MM.1S (cell line): ENCODE data around the gene ABCC3.

Experiments used
- DNase-seq: peaks from one replicate; pipeline ENCODE4 v3.0.0-alpha.2; 2015
- H2AFZ ChIP-seq: fragments of 300-600 bp; sonication (generic); 2 replicates; pipeline ENCODE4 v1.6.0; 2016; ENCODE audit warnings: antibody characterized with exemption, low read length
- H3F3A ChIP-seq: fragments of 300-600 bp; sonication (generic); 2 replicates; pipeline ENCODE4 v1.6.1; 2016; ENCODE audit warnings: mild to moderate bottlenecking, antibody characterized with exemption, low read length, moderate library complexity, mixed read lengths; ENCODE audit not compliant: insufficient read depth
- H3K27ac ChIP-seq: fragments of 300-600 bp; sonication (generic); 2 replicates; pipeline ENCODE4 v1.5.1; 2016; ENCODE audit warnings: mild to moderate bottlenecking, low read length
- H3K27me3 ChIP-seq: fragments of 300-600 bp; sonication (generic); replicated peaks from 2 replicates; pipeline ENCODE4 v1.6.0; 2016; ENCODE audit warnings: low read length; ENCODE audit not compliant: insufficient read depth
- H3K36me3 ChIP-seq: fragments of 300-600 bp; sonication (generic); replicated peaks from 2 replicates; pipeline ENCODE4 v1.6.1; 2016; ENCODE audit warnings: mild to moderate bottlenecking, low read length, mixed read lengths; ENCODE audit not compliant: insufficient read depth
- H3K4me1 ChIP-seq: fragments of 300-600 bp; sonication (generic); 2 replicates; pipeline ENCODE4 v1.6.1; 2016; ENCODE audit warnings: low read length, mixed read lengths
- H3K4me2 ChIP-seq: fragments of 300-600 bp; sonication (generic); 2 replicates; pipeline ENCODE4 v1.6.0; 2016; ENCODE audit warnings: low read depth, low read length
- H3K4me3 ChIP-seq: fragments of 300-600 bp; sonication (generic); 2 replicates; pipeline ENCODE4 v1.5.1; 2016; ENCODE audit warnings: low read length, mixed read lengths
- H3K79me2 ChIP-seq: fragments of 300-600 bp; sonication (generic); 2 replicates; pipeline ENCODE4 v1.6.1; 2016; ENCODE audit warnings: mixed run types, low read length, mixed read lengths
- H3K9ac ChIP-seq: fragments of 300-600 bp; sonication (generic); 2 replicates; pipeline ENCODE4 v1.6.1; 2016; ENCODE audit warnings: low read length, mixed read lengths
- H3K9me2 ChIP-seq: fragments of 300-600 bp; sonication (generic); replicated peaks from 2 replicates; pipeline ENCODE4 v1.6.1; 2016; ENCODE audit warnings: mild to moderate bottlenecking, low read length, mixed read lengths; ENCODE audit not compliant: insufficient read depth
- H3K9me3 ChIP-seq: fragments of 300-600 bp; sonication (generic); replicated peaks from 2 replicates; pipeline ENCODE4 v1.6.1; 2016; ENCODE audit warnings: mild to moderate bottlenecking, low read length, mixed read lengths; ENCODE audit not compliant: insufficient read depth
- H4K20me1 ChIP-seq: fragments of 300-600 bp; sonication (generic); 2 replicates; pipeline ENCODE4 v1.6.1; 2016; ENCODE audit warnings: mild to moderate bottlenecking, low read length, moderate library complexity, mixed read lengths; ENCODE audit not compliant: insufficient read depth
- EZH2 ChIP-seq: fragments of 300-600 bp; sonication (generic); optimal IDR thresholded peaks from 2 replicates; pipeline ENCODE3; 2017; ENCODE audit warnings: low read depth, mild to moderate bottlenecking, antibody characterized with exemption, low read length, mixed read lengths
- EZH2phosphoT487 ChIP-seq: fragments of 300-600 bp; sonication (generic); IDR thresholded peaks from 2 replicates; pipeline ENCODE4 v1.6.1; 2018; ENCODE audit warnings: antibody characterized with exemption, low read length
- TF ChIP-seq, protein P1 (sequence below): fragments of 300-600 bp; sonication (generic); IDR thresholded peaks from 2 replicates; pipeline ENCODE4 v1.5.1; 2016; ENCODE audit warnings: antibody characterized with exemption, low read length, mixed read lengths

Gene ABCC3

DNA sequence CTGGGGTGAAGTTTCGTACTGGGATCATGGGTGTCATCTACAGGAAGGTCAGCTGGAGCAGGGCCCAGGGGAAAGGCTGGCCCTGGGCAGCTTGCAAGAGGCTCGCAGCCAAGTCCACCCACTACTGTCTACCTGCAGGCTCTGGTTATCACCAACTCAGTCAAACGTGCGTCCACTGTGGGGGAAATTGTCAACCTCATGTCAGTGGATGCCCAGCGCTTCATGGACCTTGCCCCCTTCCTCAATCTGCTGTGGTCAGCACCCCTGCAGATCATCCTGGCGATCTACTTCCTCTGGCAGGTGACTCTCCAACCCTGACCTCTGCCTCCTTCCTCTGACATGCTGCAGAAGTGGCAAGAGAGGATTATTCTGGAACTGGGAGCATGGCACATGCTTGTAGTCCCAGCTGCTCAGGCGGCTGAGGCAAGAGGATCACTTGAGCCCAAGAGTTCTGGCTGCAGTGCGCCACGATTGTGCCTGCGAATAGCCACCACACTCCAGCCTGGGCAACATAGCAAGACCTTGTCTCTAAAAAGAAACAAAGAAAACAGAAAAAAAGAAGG lies 29.2 kb downstream of the ABCC3 start:
- Histone ChIP-seq H2AFZ (no peak overlapping the region), H3K27ac (no peak overlapping the region), H3K4me2 (no peak overlapping the region), H4K20me1 (no peaks in the 10 kb centered on the region), H3K4me3 (no peak overlapping the region), H3K36me3 (no peaks in the 10 kb centered on the region), H3K79me2 (no peaks in the 10 kb centered on the region), H3K27me3 (no peaks in the 10 kb centered on the region), H3K9ac (no peak overlapping the region), H3F3A (no peaks in the 10 kb centered on the region), H3K4me1 (peaks cover 13% of the 10 kb centered on the region), H3K9me3 (no peaks in the 10 kb centered on the region), H3K9me2 (no peaks in the 10 kb centered on the region)
- TF ChIP-seq EZH2phosphoT487 = no peak
- TF ChIP-seq EZH2 = no peak
- TF ChIP-seq, protein P1, sequence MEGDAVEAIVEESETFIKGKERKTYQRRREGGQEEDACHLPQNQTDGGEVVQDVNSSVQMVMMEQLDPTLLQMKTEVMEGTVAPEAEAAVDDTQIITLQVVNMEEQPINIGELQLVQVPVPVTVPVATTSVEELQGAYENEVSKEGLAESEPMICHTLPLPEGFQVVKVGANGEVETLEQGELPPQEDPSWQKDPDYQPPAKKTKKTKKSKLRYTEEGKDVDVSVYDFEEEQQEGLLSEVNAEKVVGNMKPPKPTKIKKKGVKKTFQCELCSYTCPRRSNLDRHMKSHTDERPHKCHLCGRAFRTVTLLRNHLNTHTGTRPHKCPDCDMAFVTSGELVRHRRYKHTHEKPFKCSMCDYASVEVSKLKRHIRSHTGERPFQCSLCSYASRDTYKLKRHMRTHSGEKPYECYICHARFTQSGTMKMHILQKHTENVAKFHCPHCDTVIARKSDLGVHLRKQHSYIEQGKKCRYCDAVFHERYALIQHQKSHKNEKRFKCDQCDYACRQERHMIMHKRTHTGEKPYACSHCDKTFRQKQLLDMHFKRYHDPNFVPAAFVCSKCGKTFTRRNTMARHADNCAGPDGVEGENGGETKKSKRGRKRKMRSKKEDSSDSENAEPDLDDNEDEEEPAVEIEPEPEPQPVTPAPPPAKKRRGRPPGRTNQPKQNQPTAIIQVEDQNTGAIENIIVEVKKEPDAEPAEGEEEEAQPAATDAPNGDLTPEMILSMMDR = no peak
- no peak for DNase-seq

GRCh38 chr17:50664788-50665458 lies 30.2 kb downstream of the ABCC3 start:
- Histone ChIP-seq H3K9me3 (no peaks in the 10 kb centered on the region), H3K36me3 (no peaks in the 10 kb centered on the region), H3K27ac (no peak overlapping the region), H3K4me2 (no peak overlapping the region), H3K27me3 (no peaks in the 10 kb centered on the region), H3K9me2 (no peaks in the 10 kb centered on the region), H3K79me2 (no peaks in the 10 kb centered on the region), H3K4me1 (peaks cover 13% of the 10 kb centered on the region), H4K20me1 (no peaks in the 10 kb centered on the region), H3F3A (no peaks in the 10 kb centered on the region), H3K9ac (no peak overlapping the region), H3K4me3 (no peak overlapping the region), H2AFZ (no peak overlapping the region)
- no peak for TF ChIP-seq EZH2phosphoT487
- DNase-seq = no peak

DNA sequence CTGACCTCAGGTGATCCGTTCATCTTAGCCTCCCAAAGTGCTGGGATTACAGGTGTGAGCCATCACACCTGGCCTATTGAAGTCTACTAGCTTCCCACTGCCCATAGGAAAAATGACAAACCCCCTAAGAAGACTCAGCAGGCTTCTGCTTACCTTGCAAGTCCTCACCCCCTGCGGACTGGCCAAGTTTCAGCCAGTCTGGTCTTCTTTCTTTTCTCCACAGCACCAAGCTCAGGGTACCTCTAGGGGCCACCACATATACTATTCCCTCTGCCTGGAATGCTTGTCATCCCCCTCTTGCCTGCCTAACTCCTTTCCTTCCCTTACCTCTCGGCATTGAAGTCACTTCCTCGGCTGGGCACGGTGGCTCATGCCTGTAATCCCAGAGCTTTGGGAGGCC lies 31.2 kb downstream of the ABCC3 start:
- H3K9ac ChIP-seq = no peak overlapping the region
- no peaks in the 10 kb centered on the region for H3K36me3 ChIP-seq
- TF ChIP-seq, protein P1 = no peak
- TF ChIP-seq EZH2 (no peak), EZH2phosphoT487 (no peak)
- H3K9me3 ChIP-seq = no peaks in the 10 kb centered on the region
- no peak overlapping the region for H3K4me2 ChIP-seq
- no peak overlapping the region for H3K4me3 ChIP-seq
- H3K9me2 ChIP-seq = no peaks in the 10 kb centered on the region
- peaks cover 13% of the 10 kb centered on the region for H3K4me1 ChIP-seq
- no peaks in the 10 kb centered on the region for H3K27me3 ChIP-seq
- DNase-seq = no peak
- H3K27ac ChIP-seq = no peak overlapping the region
- no peak overlapping the region for H2AFZ ChIP-seq
- H3F3A ChIP-seq = no peaks in the 10 kb centered on the region
- H3K79me2 ChIP-seq = no peaks in the 10 kb centered on the region
- H4K20me1 ChIP-seq = no peaks in the 10 kb centered on the region

DNA sequence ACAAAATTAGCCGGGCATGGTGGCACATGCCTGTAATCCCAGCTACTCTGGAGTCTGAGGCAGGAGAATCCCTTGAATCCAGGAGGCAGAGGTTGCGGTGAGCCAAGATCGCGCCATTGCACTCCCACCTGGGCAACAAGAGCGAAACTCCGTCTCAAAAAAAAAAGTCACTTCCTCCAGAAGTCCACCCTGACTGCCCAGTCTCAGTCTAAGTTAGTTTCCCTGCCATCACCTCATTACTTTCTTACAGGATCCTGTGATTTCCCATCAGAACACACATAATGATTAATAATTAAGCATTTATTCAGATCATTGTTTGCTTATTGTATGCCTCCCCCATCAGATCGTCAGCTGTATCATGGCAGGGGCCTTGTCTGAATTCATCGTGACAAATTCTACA lies 31.6 kb downstream of the ABCC3 start:
- H3K27me3 ChIP-seq = no peaks in the 10 kb centered on the region
- peaks cover 9% of the 10 kb centered on the region for H3K4me1 ChIP-seq
- no peak overlapping the region for H3K9ac ChIP-seq
- H3K4me3 ChIP-seq = no peak overlapping the region
- no peak for DNase-seq
- no peaks in the 10 kb centered on the region for H4K20me1 ChIP-seq
- no peaks in the 10 kb centered on the region for H3K79me2 ChIP-seq
- H3K9me2 ChIP-seq = no peaks in the 10 kb centered on the region
- H3K4me2 ChIP-seq = no peak overlapping the region
- TF ChIP-seq EZH2 (no peak), EZH2phosphoT487 (no peak)
- TF ChIP-seq, protein P1 = no peak
- no peak overlapping the region for H2AFZ ChIP-seq
- H3K36me3 ChIP-seq = no peaks in the 10 kb centered on the region
- H3K27ac ChIP-seq = no peak overlapping the region
- H3F3A ChIP-seq = no peaks in the 10 kb centered on the region
- H3K9me3 ChIP-seq = no peaks in the 10 kb centered on the region
